ENCODE results near the gene COBLL1.

COBLL1 gene

DNA sequence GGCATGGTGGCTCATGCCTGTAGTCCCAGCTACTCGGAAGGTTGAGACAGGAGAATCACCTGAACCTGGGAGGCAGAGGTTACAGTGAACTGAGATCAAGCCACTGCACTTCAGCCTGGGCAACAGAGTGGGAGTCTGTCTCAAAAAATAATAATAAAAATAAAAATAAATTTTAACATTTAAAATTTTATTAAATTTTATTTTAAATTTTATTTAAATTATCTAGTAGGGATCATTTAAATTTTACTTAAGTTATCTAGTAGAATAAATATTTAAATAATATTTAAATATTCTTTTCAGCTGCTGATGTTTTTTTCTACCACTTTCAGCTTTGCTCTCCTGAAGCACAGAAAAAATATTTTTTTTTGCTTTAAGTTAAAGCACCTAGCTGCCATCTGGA, 10.4 kb downstream of the COBLL1 start:
- no peak overlapping the region for H3K4me2 ChIP-seq
- peaks cover 11% of the 10 kb centered on the region for H3K4me1 ChIP-seq (ENCODE audit: low read depth, poor library complexity, severe bottlenecking)
- TF ChIP-seq, protein P1, sequence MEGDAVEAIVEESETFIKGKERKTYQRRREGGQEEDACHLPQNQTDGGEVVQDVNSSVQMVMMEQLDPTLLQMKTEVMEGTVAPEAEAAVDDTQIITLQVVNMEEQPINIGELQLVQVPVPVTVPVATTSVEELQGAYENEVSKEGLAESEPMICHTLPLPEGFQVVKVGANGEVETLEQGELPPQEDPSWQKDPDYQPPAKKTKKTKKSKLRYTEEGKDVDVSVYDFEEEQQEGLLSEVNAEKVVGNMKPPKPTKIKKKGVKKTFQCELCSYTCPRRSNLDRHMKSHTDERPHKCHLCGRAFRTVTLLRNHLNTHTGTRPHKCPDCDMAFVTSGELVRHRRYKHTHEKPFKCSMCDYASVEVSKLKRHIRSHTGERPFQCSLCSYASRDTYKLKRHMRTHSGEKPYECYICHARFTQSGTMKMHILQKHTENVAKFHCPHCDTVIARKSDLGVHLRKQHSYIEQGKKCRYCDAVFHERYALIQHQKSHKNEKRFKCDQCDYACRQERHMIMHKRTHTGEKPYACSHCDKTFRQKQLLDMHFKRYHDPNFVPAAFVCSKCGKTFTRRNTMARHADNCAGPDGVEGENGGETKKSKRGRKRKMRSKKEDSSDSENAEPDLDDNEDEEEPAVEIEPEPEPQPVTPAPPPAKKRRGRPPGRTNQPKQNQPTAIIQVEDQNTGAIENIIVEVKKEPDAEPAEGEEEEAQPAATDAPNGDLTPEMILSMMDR (conservative IDR thresholded peaks at IDR 0.05; ENCODE audit: low read depth, low read length), result no peak
- H3K79me2 ChIP-seq (ENCODE audit: insufficient read depth, low read depth), result no peaks in the 10 kb centered on the region
- no peak overlapping the region for H3K4me3 ChIP-seq (IDR thresholded peaks at IDR 0.05; ENCODE audit: insufficient read depth, low read depth, low read length)
- H3K9ac ChIP-seq, result no peak overlapping the region
- no peaks in the 10 kb centered on the region for H4K20me1 ChIP-seq (ENCODE audit: insufficient read depth)
- H3K36me3 ChIP-seq (ENCODE audit: insufficient read depth), result no peaks in the 10 kb centered on the region
- no peak overlapping the region for H2AFZ ChIP-seq (ENCODE audit: low read depth)
- H3K27me3 ChIP-seq (ENCODE audit: insufficient read depth, low read depth), result no peaks in the 10 kb centered on the region
- no peak overlapping the region for H3K27ac ChIP-seq

DNA sequence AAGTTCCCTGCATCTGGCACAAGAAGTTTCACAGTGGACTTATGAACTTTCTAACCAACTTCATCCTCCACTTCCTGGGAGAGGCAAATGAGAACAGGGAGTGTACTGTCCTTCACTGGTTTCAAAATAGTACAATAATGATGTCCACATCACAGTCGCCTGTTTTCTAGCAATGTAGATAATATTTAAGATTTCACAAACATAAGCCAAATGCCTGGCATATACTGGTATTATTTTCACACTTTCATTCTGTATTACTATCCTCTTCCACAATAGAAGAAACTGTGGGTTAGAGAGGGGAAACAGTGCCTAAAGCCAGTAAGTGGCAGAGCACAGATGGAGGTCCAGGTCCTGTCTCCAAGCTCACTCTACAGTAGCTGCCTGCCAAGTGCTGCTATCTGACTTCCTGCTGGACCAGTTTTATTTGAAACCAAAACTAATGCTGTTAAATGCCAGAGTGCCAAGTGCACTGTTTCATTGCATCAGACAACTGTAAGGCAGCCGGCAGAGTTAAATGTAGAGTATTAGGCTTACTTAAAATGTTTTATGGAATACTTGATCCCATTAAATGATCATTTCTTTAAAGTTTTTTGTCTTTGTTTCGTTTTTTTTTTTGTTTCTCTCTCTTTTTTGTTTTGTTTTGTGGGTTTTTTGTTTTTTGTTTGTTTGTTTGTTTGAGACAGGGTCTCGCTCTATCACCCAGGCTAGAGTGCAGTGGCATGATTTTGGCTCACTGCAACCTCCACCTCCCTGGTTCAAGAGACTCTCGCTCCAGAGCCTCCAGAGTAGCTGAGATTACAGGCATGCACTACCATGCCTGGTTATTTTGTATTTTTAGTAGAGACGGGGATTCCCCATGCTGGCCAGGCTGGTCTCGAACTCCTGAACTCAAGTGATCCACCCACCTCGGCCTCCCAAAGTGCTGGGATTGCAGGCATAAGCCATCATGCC, 15.1 kb downstream of the COBLL1 start:
- H2AFZ ChIP-seq (ENCODE audit: low read depth), result peak overlapping the region; percentile 33; the same call in 1 of the 2 replicates
- no peak overlapping the region for H3K4me3 ChIP-seq (IDR thresholded peaks at IDR 0.05; ENCODE audit: insufficient read depth, low read depth, low read length)
- TF ChIP-seq, protein P1 (conservative IDR thresholded peaks at IDR 0.05; ENCODE audit: low read depth, low read length), result no peak
- peaks cover 21% of the 10 kb centered on the region for H3K4me1 ChIP-seq (ENCODE audit: low read depth, poor library complexity, severe bottlenecking)
- peak overlapping the region; percentile 73 for H3K4me2 ChIP-seq
- H3K79me2 ChIP-seq (ENCODE audit: insufficient read depth, low read depth), result no peaks in the 10 kb centered on the region
- H4K20me1 ChIP-seq (ENCODE audit: insufficient read depth), result no peaks in the 10 kb centered on the region
- H3K27ac ChIP-seq, result peak overlapping the region; percentile 3; the same call in 1 of the 2 replicates
- H3K9ac ChIP-seq, result no peak overlapping the region
- no peaks in the 10 kb centered on the region for H3K36me3 ChIP-seq (ENCODE audit: insufficient read depth)
- H3K27me3 ChIP-seq (ENCODE audit: insufficient read depth, low read depth), result no peaks in the 10 kb centered on the region

DNA sequence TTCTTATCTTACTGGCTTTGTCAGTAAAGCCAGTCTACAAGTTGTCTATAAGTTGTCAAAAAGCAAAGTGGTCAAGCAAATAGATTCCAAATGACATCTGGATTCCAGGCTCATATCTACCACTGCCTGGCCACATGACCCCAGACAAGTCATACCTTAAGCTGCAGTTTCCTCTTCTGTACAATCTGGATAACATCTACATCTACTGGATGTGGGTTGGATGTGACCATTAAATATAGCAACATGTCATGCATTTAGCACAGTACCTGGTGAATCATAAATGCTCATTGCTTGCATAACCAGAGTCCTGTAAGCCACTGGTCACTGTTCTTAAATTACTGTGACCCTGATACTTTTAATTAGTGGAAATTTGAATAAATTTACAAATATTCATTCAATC, 16.8 kb downstream of the COBLL1 start:
- no peaks in the 10 kb centered on the region for H3K36me3 ChIP-seq (ENCODE audit: insufficient read depth)
- no peak overlapping the region for H2AFZ ChIP-seq (ENCODE audit: low read depth)
- no peaks in the 10 kb centered on the region for H3K27me3 ChIP-seq (ENCODE audit: insufficient read depth, low read depth)
- peaks cover 21% of the 10 kb centered on the region for H3K4me1 ChIP-seq (ENCODE audit: low read depth, poor library complexity, severe bottlenecking)
- no peaks in the 10 kb centered on the region for H4K20me1 ChIP-seq (ENCODE audit: insufficient read depth)
- no peaks in the 10 kb centered on the region for H3K79me2 ChIP-seq (ENCODE audit: insufficient read depth, low read depth)
- H3K9ac ChIP-seq, result no peak overlapping the region
- H3K27ac ChIP-seq, result no peak overlapping the region
- TF ChIP-seq, protein P1 (conservative IDR thresholded peaks at IDR 0.05; ENCODE audit: low read depth, low read length), result no peak
- no peak overlapping the region for H3K4me2 ChIP-seq
- H3K4me3 ChIP-seq (IDR thresholded peaks at IDR 0.05; ENCODE audit: insufficient read depth, low read depth, low read length), result no peak overlapping the region

DNA sequence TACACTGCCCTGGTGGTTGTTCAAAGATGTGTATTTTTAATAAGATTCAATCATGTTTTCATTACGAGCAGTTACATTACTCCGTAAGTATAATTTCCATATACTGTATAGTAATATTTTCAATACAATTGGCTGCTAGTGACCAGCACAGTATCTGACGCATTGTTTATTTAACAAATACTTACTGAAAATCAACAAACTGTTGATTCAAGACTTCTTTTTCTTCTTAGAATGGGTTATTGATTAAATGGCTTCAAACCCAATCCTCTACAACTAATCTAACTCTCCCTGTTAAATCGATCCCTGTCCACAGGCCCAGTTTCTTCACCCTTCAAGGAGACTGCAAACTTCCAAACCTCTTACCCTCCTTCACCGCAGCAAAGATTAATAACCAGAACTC, 18.5 kb downstream of the COBLL1 start:
- H3K4me2 ChIP-seq, result no peak overlapping the region
- no peak overlapping the region for H3K4me3 ChIP-seq (IDR thresholded peaks at IDR 0.05; ENCODE audit: insufficient read depth, low read depth, low read length)
- H3K36me3 ChIP-seq (ENCODE audit: insufficient read depth), result no peaks in the 10 kb centered on the region
- no peaks in the 10 kb centered on the region for H3K79me2 ChIP-seq (ENCODE audit: insufficient read depth, low read depth)
- H2AFZ ChIP-seq (ENCODE audit: low read depth), result no peak overlapping the region
- no peak overlapping the region for H3K27ac ChIP-seq
- H4K20me1 ChIP-seq (ENCODE audit: insufficient read depth), result no peaks in the 10 kb centered on the region
- H3K4me1 ChIP-seq (ENCODE audit: low read depth, poor library complexity, severe bottlenecking), result peaks cover 21% of the 10 kb centered on the region
- no peak overlapping the region for H3K9ac ChIP-seq
- no peaks in the 10 kb centered on the region for H3K27me3 ChIP-seq (ENCODE audit: insufficient read depth, low read depth)
- TF ChIP-seq, protein P1 (conservative IDR thresholded peaks at IDR 0.05; ENCODE audit: low read depth, low read length), result no peak

Measured in KMS-11 (cell line).